G401.6 (cell line): Measurements from ENCODE around the gene LRRC4C.
"Not testable (repeated sequence)": the region's sequence is repeated elsewhere in the genome, so short reads cannot be mapped to it uniquely, and the experiment has no call there.

Experiments
- FAIRE-seq: peaks from 2 replicates; lab custom pipeline; 2012; peaks lifted over from hg19 to GRCh38; lab: Jason Lieb, UNC

The LRRC4C gene

DNA sequence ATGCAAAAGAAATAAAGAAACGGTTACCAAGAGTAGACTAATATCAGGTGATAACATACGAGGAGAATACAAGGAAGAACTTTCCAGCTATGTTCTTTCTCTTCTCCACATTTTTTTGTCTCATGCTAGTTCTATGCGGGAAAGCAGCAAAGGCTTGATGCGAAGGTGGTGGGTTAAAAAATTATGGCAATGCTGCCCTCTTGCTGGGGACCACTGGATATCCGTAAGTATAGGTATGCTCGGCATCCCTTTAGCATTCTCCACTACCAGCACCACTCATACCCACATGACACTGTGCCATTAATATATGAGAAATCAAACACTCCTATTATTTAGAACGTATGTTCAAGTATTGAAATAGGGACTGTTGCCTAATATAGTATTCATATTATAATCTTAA is 776.4 kb downstream of the LRRC4C start:
- FAIRE-seq, result no peak

- FAIRE-seq, result no peak
Observed at GRCh38 chr11:40679276-40679675, 780.2 kb downstream of the LRRC4C start.

- no peak for FAIRE-seq
Observed at GRCh38 chr11:40647295-40647694, 812.2 kb downstream of the LRRC4C start.

DNA sequence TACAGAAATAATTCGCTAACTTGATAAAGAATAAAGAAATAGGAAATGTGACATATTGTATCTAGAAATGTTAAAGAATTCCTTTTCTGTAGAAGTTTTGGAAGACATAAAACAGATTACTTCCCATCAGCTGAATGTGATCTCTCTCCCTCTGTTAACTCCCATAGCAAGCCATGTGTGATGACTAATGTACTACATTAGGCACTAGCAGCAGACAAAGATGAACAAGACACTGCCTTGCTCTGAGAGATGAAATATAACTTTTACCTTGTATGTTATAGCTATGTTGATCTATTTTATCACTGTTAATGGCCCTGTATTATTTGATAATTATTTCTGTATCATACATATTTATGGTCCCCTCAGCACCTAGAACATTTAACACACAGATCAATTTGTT is 817.2 kb downstream of the LRRC4C start:
- FAIRE-seq, result no peak

DNA sequence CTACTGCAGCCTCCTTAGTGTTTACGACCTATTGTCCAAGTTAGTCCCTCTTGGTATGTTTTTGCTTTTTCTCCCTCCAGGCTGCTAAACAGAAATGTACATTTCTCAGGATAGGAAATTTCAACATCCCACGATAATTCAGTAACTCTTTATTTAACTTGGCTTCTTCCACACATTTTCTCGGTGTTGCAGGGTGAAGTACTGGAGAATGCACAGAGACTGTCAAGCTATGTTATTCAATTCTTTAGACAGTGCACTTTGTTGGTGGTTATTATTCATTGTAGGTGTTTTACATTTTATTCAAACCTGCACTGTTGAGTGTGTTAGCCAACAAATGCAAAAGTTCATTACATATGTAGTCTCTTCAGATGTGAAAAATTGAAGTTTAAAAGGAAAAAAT is 839.8 kb downstream of the LRRC4C start:
- no peak for FAIRE-seq

- no peak for FAIRE-seq
Observed at GRCh38 chr11:40606800-40607199, 852.7 kb downstream of the LRRC4C start.

DNA sequence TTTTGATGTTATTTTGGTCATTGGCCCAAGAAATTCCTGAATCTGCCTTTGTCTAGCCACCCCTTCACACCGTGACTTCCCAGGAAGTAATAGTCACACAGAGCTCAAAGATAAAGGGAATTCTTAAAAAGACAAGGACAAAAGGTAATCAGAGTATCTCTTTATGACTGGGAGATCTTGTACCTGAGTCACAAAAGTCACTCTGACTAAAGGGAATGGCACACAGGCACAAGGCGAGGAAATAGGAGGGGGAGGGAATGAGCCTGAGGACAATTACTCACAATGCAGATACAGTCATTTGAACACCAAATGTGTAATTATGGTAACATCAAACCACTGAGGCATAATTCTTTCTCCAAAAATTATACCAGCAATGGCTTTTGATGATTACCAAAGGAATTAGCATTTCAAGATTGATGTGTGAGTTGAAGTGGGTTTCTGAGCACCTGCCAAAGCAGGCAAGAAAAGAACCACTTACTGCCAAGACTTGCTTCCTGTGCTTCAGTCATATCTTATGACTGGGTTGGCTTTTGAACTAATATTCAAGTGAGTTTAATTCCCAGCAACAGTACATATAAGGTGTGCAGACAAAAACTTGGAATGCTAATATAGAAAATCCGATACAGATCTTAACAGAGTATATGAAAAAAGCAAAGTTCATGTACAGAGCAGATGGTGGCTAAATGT is 856.4 kb downstream of the LRRC4C start:
- FAIRE-seq, result no peak

DNA sequence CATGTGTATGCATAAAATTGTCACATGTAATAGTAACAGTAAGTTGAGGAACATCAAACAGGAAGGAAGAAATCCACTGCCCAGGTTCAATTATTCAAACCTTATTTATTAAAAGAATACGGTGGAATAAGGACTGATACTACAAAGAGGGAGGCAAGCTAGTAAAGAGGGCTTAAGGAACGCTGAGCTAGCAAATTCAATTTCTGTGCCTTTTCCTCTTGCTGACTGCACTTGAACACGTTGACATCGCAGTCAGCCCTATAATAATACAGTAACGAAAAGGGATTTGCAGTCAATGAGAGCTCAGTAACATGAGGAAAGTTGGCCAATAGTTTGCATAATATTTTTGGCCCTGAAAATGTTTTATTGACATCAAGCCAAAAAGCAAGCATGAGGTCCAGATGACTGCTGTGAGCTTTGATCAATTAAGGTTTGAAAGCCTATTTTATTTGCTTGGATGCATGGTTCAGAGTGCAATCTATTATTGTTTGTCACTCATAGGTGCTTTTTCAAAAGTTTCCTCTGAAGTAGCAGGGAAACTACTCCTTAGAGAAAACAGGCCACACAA is 861.8 kb downstream of the LRRC4C start:
- no peak for FAIRE-seq

DNA sequence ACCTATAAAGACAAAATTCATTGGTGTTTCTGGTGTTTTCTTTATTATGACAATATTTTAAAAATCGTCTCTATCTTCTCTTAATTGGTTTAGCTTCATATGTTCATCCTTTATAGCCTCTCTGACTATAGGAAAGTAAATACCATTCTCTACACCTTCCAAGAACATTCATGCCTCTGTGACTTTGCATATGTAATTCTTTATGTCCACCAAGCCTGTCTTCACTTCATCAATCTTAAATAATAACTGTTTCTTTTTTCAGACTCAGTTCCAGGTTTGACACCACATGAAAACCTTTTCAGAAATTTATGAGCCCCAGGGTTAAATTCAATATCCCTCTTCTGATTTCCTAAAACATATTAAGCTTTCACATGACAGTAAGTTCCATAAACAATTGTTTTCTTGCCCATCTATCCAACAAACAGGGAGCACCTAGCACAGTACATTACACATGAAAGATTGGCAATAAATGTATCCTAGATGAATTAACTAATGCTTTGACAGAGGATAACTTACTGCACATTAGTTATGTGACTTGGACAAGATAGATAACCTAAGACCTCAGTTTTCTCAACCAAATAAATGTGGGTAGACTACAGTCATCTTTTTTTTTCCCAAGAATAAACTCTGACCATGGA is 886.1 kb downstream of the LRRC4C start:
- FAIRE-seq, result no peak

GRCh38 chr11:40569947-40570531 is 889.4 kb downstream of the LRRC4C start:
- no peak for FAIRE-seq

GRCh38 chr11:40567392-40567791 is 892.1 kb downstream of the LRRC4C start:
- no peak for FAIRE-seq

DNA sequence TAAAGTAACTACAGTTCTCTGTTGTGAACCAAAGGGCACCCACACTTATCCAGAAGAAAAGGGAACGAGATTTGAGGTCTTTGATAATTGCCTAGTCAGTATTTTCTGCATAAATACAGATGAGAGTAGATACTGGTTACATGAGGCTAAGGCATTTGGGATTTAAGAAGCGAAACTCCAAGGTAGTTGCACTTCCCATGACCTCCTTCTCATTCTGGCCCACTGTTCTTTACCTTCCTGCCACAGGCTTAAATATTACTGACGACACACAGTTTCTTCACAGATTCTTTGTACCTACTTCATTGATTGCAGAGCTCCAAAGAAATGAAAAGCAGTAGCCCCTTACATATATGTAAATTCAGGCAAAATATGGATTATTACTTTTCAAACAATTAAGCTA is 915.3 kb downstream of the LRRC4C start:
- FAIRE-seq, result no peak

DNA sequence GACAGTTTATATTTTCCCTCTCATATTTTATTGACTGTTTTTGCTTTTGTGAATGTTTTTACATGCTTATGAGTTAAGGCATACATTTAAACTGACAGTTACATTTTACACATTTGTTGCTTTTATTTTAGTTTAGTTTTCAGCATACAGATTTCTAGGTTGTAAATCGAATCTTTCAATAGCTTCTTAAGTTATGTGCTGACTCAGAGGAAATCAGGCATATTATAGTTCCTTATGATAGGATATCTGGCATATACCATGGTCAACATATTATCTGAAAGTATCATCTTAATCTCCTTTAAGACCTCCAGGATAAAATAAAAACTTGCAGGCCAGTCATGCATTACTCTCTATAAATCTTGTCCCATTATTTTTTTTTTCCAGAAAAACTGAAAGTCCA is 916.6 kb downstream of the LRRC4C start:
- FAIRE-seq, result no peak

- no peak for FAIRE-seq
Observed at GRCh38 chr11:40537734-40538133, 921.7 kb downstream of the LRRC4C start.

- FAIRE-seq, result not testable (repeated sequence)
Observed at GRCh38 chr11:40522080-40522479, 937.4 kb downstream of the LRRC4C start.

DNA sequence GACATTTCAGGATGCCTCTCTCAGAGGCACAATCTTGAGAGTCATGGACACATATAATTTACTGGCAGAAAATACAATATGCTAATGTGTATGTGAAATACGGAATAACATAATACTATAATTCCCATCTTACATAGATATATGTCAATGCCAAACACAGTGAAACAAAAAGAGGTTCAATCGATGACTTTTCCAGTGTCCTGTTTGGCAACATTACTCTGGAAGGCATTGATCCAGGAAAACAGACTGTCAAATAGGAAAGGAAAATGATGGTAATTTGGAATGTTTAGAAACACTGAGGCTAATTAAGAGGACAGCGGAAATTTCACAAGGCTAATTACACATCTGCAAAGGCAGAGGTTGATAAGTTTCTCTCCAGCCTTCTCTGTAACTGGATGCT is 942.3 kb downstream of the LRRC4C start:
- FAIRE-seq, result no peak

DNA sequence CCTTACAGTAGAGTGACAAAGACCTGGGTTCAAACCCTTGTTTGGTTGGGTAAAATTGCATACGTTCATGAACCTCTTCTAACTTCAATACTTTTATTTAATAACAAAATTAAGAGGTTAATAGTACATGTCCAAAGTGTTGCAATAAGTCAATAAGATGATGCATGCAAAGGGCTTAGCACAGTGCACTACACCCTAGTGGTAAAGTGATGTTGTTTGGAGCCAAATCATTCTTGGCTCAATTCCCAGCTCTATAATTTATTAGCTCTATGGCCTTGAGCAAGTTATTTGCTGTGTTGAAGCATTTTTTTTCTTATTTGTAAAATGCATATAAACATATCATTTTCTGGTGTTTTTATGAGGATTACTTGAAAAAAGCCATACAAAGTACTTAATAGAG is 945.3 kb downstream of the LRRC4C start:
- no peak for FAIRE-seq

GRCh38 chr11:40513281-40513680 is 946.2 kb downstream of the LRRC4C start:
- FAIRE-seq, result no peak

DNA sequence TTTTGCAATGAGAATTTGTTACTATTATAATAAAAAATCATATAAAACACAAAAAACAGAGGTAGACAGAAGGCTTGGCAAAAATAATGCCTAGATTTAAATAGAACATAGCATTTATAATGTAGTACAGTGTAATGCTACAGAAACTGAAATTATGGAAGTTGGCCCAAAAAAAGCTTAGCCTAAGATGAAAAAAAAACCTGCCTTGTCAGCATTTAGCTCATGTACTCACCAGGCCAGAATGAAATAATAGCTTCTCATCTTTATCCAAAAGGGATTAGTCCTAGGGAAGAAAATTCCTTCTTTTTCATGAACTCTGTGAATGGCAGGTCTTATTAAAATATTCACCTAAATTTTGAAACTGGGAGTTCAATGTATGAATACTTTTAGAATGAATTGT is 951.1 kb downstream of the LRRC4C start:
- no peak for FAIRE-seq

GRCh38 chr11:40506226-40506625 is 953.2 kb downstream of the LRRC4C start:
- FAIRE-seq, result no peak

- FAIRE-seq, result no peak
Observed at GRCh38 chr11:40491341-40491740, 968.1 kb downstream of the LRRC4C start.

DNA sequence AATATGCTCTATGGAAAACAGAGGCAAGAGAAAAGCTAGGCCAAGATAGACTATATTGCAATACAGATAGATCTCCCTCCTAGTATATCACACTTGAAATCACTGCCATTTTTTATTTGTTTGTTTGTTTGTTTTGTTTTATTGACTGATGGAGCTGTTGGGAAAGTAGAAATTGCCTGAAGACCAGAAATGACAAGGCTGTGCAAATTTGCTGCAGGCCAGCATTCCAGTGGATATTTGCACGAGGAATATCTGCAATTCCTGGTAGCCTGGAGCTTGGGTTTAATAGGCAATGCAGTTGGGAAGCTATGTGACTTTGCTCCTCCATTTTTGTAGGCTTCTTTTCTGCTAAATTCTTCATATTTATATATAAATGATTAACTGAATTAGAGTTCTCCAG is 991.7 kb downstream of the LRRC4C start:
- FAIRE-seq, result no peak

DNA sequence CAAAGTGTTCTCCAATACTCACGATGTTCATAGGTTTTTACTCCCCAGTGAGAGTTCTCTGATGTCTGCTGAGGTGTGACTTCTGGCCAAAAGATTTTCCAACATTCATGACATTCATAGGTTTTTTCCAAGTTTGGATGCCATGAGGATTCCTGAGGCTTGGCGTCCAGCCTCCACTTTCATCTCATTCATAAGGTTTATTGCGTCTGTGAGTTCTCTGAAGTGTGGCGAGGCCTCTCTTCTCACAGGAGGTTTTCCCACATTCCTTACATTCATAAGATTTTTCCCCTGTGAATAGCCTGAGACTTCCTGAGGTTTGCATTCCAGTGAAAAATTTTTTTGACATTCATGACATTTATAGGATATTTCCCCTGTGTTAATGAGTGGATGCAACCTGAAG is 1014.1 kb downstream of the LRRC4C start:
- FAIRE-seq, result no peak

DNA sequence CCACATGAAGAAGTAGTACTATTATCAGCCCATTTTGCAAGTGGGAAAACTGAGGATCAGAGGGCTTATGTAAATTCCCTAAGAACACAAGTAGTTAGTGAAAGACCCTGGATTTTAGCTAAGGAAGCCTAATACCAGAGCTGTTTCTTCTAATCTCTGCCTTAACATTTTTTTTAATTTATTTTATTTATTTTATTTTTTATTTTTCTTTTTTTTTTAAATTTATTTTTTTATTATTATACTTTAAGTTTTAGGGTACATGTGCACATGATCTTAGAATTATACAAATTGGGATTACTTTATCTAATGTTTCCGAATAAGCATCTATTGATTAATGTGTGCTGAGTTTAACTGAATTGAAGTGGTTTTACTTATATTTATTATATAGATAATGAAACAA is 1015.3 kb downstream of the LRRC4C start:
- peak; percentile 54 for FAIRE-seq
